CD4-positive, alpha-beta T cell treated with Interleukin-10 for 1 hour (primary cell): Measurements from ENCODE around the gene LRRC18.

Experiments
- DNase-seq: peaks from one replicate; pipeline ENCODE4 v3.0.0-alpha.2; 2020

The LRRC18 gene

GRCh38 chr10:48939790-48940325 is at the start of gene LRRC18:
Gene LRRC18 (minus strand): TSS chr10:48939840. CDS start chr10:48914155, 25,685 bp downstream.
- DNase-seq: no peak

- no peak for DNase-seq
These were observed 46.0 kb upstream of the LRRC18 start for GRCh38 chr10:48985621-48986158.

- no peak for DNase-seq
These were observed 44.2 kb upstream of the LRRC18 start for GRCh38 chr10:48983648-48984351.

- no peak for DNase-seq
These were observed 42.9 kb upstream of the LRRC18 start for GRCh38 chr10:48982584-48982983.

- peak; percentile 20 for DNase-seq
These were observed 41.8 kb upstream of the LRRC18 start for GRCh38 chr10:48981310-48981907.

- no peak for DNase-seq
These were observed 38.7 kb upstream of the LRRC18 start for GRCh38 chr10:48978318-48978717.

GRCh38 chr10:48976196-48976595 is 36.6 kb upstream of the LRRC18 start:
- DNase-seq: peak; percentile 3

GRCh38 chr10:48974510-48975156 is 35.0 kb upstream of the LRRC18 start:
- no peak for DNase-seq

- no peak for DNase-seq
These were observed 33.4 kb upstream of the LRRC18 start for GRCh38 chr10:48973065-48973464.

- DNase-seq: no peak
These were observed 31.0 kb upstream of the LRRC18 start for GRCh38 chr10:48970654-48971053.

- DNase-seq: no peak
These were observed 30.4 kb upstream of the LRRC18 start for GRCh38 chr10:48970046-48970445.

- DNase-seq: no peak
These were observed 28.4 kb upstream of the LRRC18 start for GRCh38 chr10:48968036-48968435.

GRCh38 chr10:48965460-48965859 is 25.8 kb upstream of the LRRC18 start:
- no peak for DNase-seq

- no peak for DNase-seq
These were observed 24.4 kb upstream of the LRRC18 start for GRCh38 chr10:48964038-48964437.

GRCh38 chr10:48958598-48959190 is 19.1 kb upstream of the LRRC18 start:
- no peak for DNase-seq

GRCh38 chr10:48957361-48958151 is 17.9 kb upstream of the LRRC18 start:
- DNase-seq: no peak

- no peak for DNase-seq
These were observed 12.1 kb upstream of the LRRC18 start for GRCh38 chr10:48951707-48952106.

GRCh38 chr10:48948470-48949037 is 8.9 kb upstream of the LRRC18 start:
- no peak for DNase-seq

- DNase-seq: no peak
These were observed 8.2 kb upstream of the LRRC18 start for GRCh38 chr10:48947690-48948469.

- DNase-seq: no peak
These were observed 7.4 kb upstream of the LRRC18 start for GRCh38 chr10:48946891-48947500.

- no peak for DNase-seq
These were observed 6.7 kb upstream of the LRRC18 start for GRCh38 chr10:48946332-48946731.
